MCF 10A (cell line): ENCODE data around the gene TRIM41. TPM values are rescaled to one million over a fixed set of nuclear protein-coding genes. Genes with fewer than 3 reads are reported as not detected.
"Not testable (repeated sequence)": the region's sequence is repeated elsewhere in the genome, so short reads cannot be mapped to it uniquely, and the experiment has no call there.

Experiments used
- BruUV-seq: library from RNA; stranded (reverse); fragments of 400-500 nt; replicated peaks from 2 replicates; lab custom pipeline; 2021; lab: Mats Ljungman, UMichigan
- CTCF ChIA-PET: fragments of 300-600 bp; sonication (Branson Sonifier 250); formaldehyde crosslinking; extraction: SDS; loops from one replicate; lab custom pipeline; 2021; ENCODE audit warnings: antibody characterized with exemption, inconsistent platforms; lab: Yijun Ruan, JAX
- POLR2A ChIA-PET: fragments of 300-600, 350-650 bp; sonication (Branson Sonifier 250); formaldehyde crosslinking; extraction: SDS; loops from one replicate; lab custom pipeline; 2020; ENCODE audit warnings: antibody characterized with exemption, inconsistent platforms; lab: Yijun Ruan, JAX
- DNase-seq: peaks from one replicate; pipeline ENCODE4 v3.0.0-alpha.2; 2018; ENCODE audit not compliant: unreplicated experiment
- H3K27ac Mint-ChIP-seq: one replicate; pipeline ENCODE4 v1.8.0; 2022; ENCODE audit warnings: mild to moderate bottlenecking, low read depth, mixed read lengths; ENCODE audit not compliant: unreplicated experiment
- H3K27me3 Mint-ChIP-seq: one replicate; pipeline ENCODE4 v1.8.0; 2022; ENCODE audit warnings: mixed read lengths; ENCODE audit not compliant: insufficient read depth, unreplicated experiment
- H3K36me3 Mint-ChIP-seq: one replicate; pipeline ENCODE4 v1.8.0; 2022; ENCODE audit warnings: mild to moderate bottlenecking, moderate library complexity, mixed read lengths; ENCODE audit not compliant: insufficient read depth, unreplicated experiment
- H3K4me1 Mint-ChIP-seq: one replicate; pipeline ENCODE4 v1.8.0; 2022; ENCODE audit warnings: mixed read lengths; ENCODE audit not compliant: insufficient read depth, unreplicated experiment
- H3K4me3 Mint-ChIP-seq: one replicate; pipeline ENCODE4 v1.8.0; 2022; ENCODE audit warnings: mild to moderate bottlenecking, moderate library complexity, mixed read lengths; ENCODE audit not compliant: unreplicated experiment
- H3K9me3 Mint-ChIP-seq: one replicate; pipeline ENCODE4 v1.8.0; 2022; ENCODE audit warnings: mixed read lengths; ENCODE audit not compliant: unreplicated experiment
- CTCF ChIP-seq: fragments of 200-600 bp; IDR thresholded peaks from one replicate; pipeline ENCODE4 v1.8.0; 2022; ENCODE audit warnings: antibody characterized with exemption, mild to moderate bottlenecking; ENCODE audit not compliant: unreplicated experiment
- intact Hi-C: fragments of 100-400 bp; cut with micrococcal nuclease; formaldehyde crosslinking; loops from 2 replicates; pipeline ENCODE4 v1.14.1; 2022
- total RNA-seq: library from RNA; stranded (reverse); gene quantifications from 2 replicates; pipeline ENCODE4 v1.2.3, GENCODE V29; 2022

Gene TRIM41
- total RNA-seq, 1 experiment from 2014 or later, result 49.4 TPM

DNA sequence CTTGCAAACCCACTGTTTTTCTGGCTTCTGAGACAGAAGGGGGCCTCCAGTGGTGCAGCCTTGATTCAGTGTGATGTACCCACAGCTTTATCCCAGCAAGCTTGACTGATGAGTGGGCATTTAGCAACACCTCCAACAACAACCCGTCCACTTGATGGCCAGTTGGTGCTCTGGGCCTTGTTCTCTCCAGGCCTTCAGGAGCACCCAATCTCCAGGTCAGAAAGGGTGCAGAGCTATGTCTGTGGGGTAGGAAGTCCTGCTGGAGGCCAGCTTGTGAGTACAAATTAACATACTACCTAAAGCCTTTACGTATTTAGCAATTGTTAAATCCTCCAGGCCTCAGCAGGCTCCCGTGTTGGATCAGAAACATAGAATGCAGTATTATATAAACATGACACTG, 48.0 kb downstream of the TRIM41 start:
- CTCF ChIA-PET, result interaction anchor here (1.0 kb wide), 1 partner anchor 13 kb away, joined by 3 read pairs; no protein-coding TSS in a partner anchor
- H3K27ac Mint-ChIP-seq, result no peak overlapping the region
- no TSS peak for BruUV-seq
- intact Hi-C loops, result no loop called here
- H3K9me3 Mint-ChIP-seq, result no peaks in the 10 kb centered on the region
- no peaks in the 10 kb centered on the region for H3K27me3 Mint-ChIP-seq
- peaks cover 6% of the 10 kb centered on the region for H3K36me3 Mint-ChIP-seq
- DNase-seq, result no peak
- TF ChIP-seq CTCF, result no peak
- peaks cover 11% of the 10 kb centered on the region for H3K4me1 Mint-ChIP-seq
- POLR2A ChIA-PET, result interaction anchor here (1.2 kb wide), 1 partner anchor 10 kb away, joined by 4 read pairs; the partner anchor contains the start of gene TRIM52
- no peak overlapping the region for H3K4me3 Mint-ChIP-seq

GRCh38 chr5:181273433-181273744, 50.3 kb downstream of the TRIM41 start:
- H3K27me3 Mint-ChIP-seq, H3K27ac Mint-ChIP-seq, H3K36me3 Mint-ChIP-seq, intact Hi-C loops, H3K9me3 Mint-ChIP-seq, CTCF ChIA-PET, H3K4me1 Mint-ChIP-seq, DNase-seq, H3K4me3 Mint-ChIP-seq, BruUV-seq: not testable (repeated sequence)
- POLR2A ChIA-PET, result interaction anchor here (1.3 kb wide), 1 partner anchor 13 kb away, joined by 4 read pairs; no protein-coding TSS in a partner anchor

DNA sequence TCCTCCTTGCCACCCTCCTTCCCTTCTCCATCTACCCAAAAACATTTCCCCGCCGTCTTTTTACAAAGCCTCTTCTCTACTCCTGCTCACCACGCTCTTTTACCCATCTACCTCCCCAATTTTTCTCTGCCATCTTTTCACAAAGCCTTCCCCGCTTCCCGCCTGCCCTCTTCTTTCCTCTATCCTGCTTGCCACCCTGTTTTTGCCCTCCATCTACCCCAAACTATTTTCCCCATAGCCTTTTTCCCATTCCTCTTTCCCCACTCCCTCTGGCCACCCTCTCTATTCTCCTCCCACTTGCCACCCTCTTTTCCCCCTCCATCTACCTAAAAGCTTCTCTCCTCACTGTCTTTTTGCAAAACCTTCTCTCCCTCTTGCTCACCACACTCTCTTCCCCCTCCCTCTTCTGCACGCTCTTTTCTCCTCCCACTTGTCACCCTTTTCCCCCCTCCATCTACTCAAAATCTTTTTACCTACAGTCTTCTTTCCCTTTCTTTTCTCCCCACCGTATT, 57.2 kb downstream of the TRIM41 start:
- Mint-ChIP-seq H3K4me3 (no peak overlapping the region), H3K4me1 (no peaks in the 10 kb centered on the region), H3K27ac (no peak overlapping the region), H3K9me3 (no peaks in the 10 kb centered on the region), H3K36me3 (no peaks in the 10 kb centered on the region), H3K27me3 (no peaks in the 10 kb centered on the region)
- TF ChIP-seq CTCF, result no peak
- intact Hi-C loops, result no loop called here
- POLR2A ChIA-PET, result no interaction called here
- CTCF ChIA-PET, result no interaction called here
- BruUV-seq, result no TSS peak
- no peak for DNase-seq

GRCh38 chr5:181281077-181281983, 58.2 kb downstream of the TRIM41 start:
- no peak for TF ChIP-seq CTCF
- Mint-ChIP-seq H3K4me3 (no peak overlapping the region), H3K9me3 (no peaks in the 10 kb centered on the region), H3K27me3 (no peaks in the 10 kb centered on the region), H3K36me3 (no peaks in the 10 kb centered on the region), H3K27ac (no peak overlapping the region), H3K4me1 (no peaks in the 10 kb centered on the region)
- POLR2A ChIA-PET, result no interaction called here
- CTCF ChIA-PET, result no interaction called here
- no peak for DNase-seq
- intact Hi-C loops, result no loop called here
- BruUV-seq, result no TSS peak
